PC-3 (cell line): ENCODE results near the gene ENPP3. TPM values are rescaled to one million over a fixed set of nuclear protein-coding genes. Genes with fewer than 3 reads are reported as not detected.

Experiments used
- ATAC-seq: fragments of 200-7000 bp; cut with Tn5 transposase; 2 replicates; pipeline ENCODE4 v1.9.1; 2020; ENCODE audit warnings: mild to moderate bottlenecking, moderate library complexity
- BruUV-seq: library from RNA; stranded (reverse); fragments of 400-500 nt; replicated peaks from 2 replicates; lab custom pipeline; 2021; lab: Mats Ljungman, UMichigan
- CTCF ChIA-PET: fragments of 300-600 bp; sonication (Branson Sonifier 250); formaldehyde crosslinking; loops from one replicate; lab custom pipeline; 2022; ENCODE audit warnings: antibody characterized with exemption; lab: Charles Lee
- POLR2A ChIA-PET: fragments of 300-600 bp; sonication (Branson Sonifier 250); formaldehyde crosslinking; loops from one replicate; lab custom pipeline; 2022; ENCODE audit warnings: antibody characterized with exemption; ENCODE audit not compliant: unreplicated experiment; lab: Charles Lee
- DNase-seq: peaks from one replicate; pipeline ENCODE4 v3.0.0-alpha.2; 2015
- H2AFZ ChIP-seq: fragments of 300-600 bp; sonication (generic); 2 replicates; pipeline ENCODE4 v1.6.0; 2016; ENCODE audit warnings: antibody characterized with exemption, low read length
- H3F3A ChIP-seq: fragments of 300-600 bp; sonication (generic); one replicate; pipeline ENCODE4 v1.6.0; 2017; ENCODE audit warnings: antibody characterized with exemption, low read length, control low read depth, mild to moderate bottlenecking; ENCODE audit not compliant: unreplicated experiment
- H3K27ac ChIP-seq: fragments of 300-600 bp; sonication (generic); 2 replicates; pipeline ENCODE4 v1.5.1; 2016; ENCODE audit warnings: mild to moderate bottlenecking, low read length
- H3K27me3 ChIP-seq: fragments of 300-600 bp; sonication (generic); 2 replicates; pipeline ENCODE4 v1.6.1; 2016; ENCODE audit warnings: low read length, mixed read lengths
- H3K36me3 ChIP-seq: fragments of 300-600 bp; sonication (generic); 2 replicates; pipeline ENCODE4 v1.6.1; 2016; ENCODE audit warnings: low read depth, mixed run types, low read length, mixed read lengths
- H3K4me1 ChIP-seq: fragments of 300-600 bp; sonication (generic); 2 replicates; pipeline ENCODE4 v1.5.1; 2016; ENCODE audit warnings: low read length; ENCODE audit not compliant: insufficient read depth
- H3K4me2 ChIP-seq: fragments of 300-600 bp; sonication (generic); 2 replicates; pipeline ENCODE4 v1.6.0; 2016; ENCODE audit warnings: low read length
- H3K4me3 ChIP-seq: fragments of 300-600 bp; sonication (generic); 2 replicates; pipeline ENCODE4 v1.5.1; 2016; ENCODE audit warnings: mild to moderate bottlenecking, low read length, mixed read lengths
- H3K79me2 ChIP-seq: fragments of 300-600 bp; sonication (generic); 2 replicates; pipeline ENCODE4 v1.6.1; 2017; ENCODE audit warnings: low read length, mixed read lengths
- H3K9ac ChIP-seq: fragments of 300-600 bp; sonication (generic); 2 replicates; pipeline ENCODE4 v1.6.0; 2016; ENCODE audit warnings: mild to moderate bottlenecking, low read length
- H3K9me2 ChIP-seq: fragments of 300-600 bp; sonication (generic); replicated peaks from 2 replicates; pipeline ENCODE4 v1.6.1; 2016; ENCODE audit warnings: mixed run types, low read length, mixed read lengths
- H3K9me3 ChIP-seq: fragments of 300-600 bp; sonication (generic); 2 replicates; pipeline ENCODE4 v1.6.1; 2016; ENCODE audit warnings: low read length, mixed read lengths
- H4K20me1 ChIP-seq: fragments of 300-600 bp; sonication (generic); 2 replicates; pipeline ENCODE4 v1.6.1; 2016; ENCODE audit warnings: low read length, mixed read lengths
- CTCF ChIP-seq: fragments of 300-600 bp; sonication (generic); conservative IDR thresholded peaks from 2 replicates; pipeline ENCODE4 v1.5.1; 2017; ENCODE audit warnings: antibody characterized with exemption, low read depth, mild to moderate bottlenecking, low read length
- EZH2 ChIP-seq: fragments of 300-600 bp; sonication (generic); IDR thresholded peaks from one replicate; pipeline ENCODE4 v1.6.1; 2017; ENCODE audit warnings: antibody characterized with exemption, mild to moderate bottlenecking, low read length; ENCODE audit not compliant: unreplicated experiment
- EZH2phosphoT487 ChIP-seq: fragments of 300-600 bp; sonication (generic); IDR thresholded peaks from 2 replicates; pipeline ENCODE4 v1.6.1; 2018; ENCODE audit warnings: mild to moderate bottlenecking, antibody characterized with exemption, low read length, borderline replicate concordance
- intact Hi-C: fragments of 100-400 bp; cut with micrococcal nuclease; formaldehyde crosslinking; loops from 2 replicates; pipeline ENCODE4 v1.9.0; 2023
- total RNA-seq: library from RNA; depleted of rRNA; stranded (reverse); fragments of >200 nt; gene quantifications from 2 replicates; pipeline ENCODE4 v1.2.3, GENCODE V29; 2014

Gene ENPP3
- total RNA-seq, 1 experiment from 2014 or later: 0.18 TPM

- ChIA-PET CTCF (no interaction called here), POLR2A (no interaction called here)
- no peak for DNase-seq
Observed at GRCh38 chr6:131741688-131742393, 104.7 kb downstream of the ENPP3 start.

GRCh38 chr6:131744432-131745287 lies 107.6 kb downstream of the ENPP3 start:
- no TSS peak for BruUV-seq
- no peak for TF ChIP-seq CTCF
- TF ChIP-seq EZH2: no peak
- TF ChIP-seq EZH2phosphoT487: no peak

More at GRCh38 chr6:131741688-131742393, 104.7 kb downstream of the ENPP3 start:
- Histone ChIP-seq H3K79me2 (no peaks in the 10 kb centered on the region), H3K9me2 (no peaks in the 10 kb centered on the region), H3F3A (no peaks in the 10 kb centered on the region), H3K4me1 (peaks cover 4% of the 10 kb centered on the region; the same call in 1 of the 2 replicates), H3K4me2 (no peak overlapping the region), H2AFZ (no peak overlapping the region), H3K36me3 (no peaks in the 10 kb centered on the region), H3K4me3 (no peak overlapping the region), H4K20me1 (no peaks in the 10 kb centered on the region), H3K9ac (no peak overlapping the region), H3K9me3 (no peaks in the 10 kb centered on the region), H3K27me3 (no peaks in the 10 kb centered on the region), H3K27ac (no peak overlapping the region)
- no TSS peak for BruUV-seq
- ATAC-seq: no peak
- intact Hi-C loops: no loop called here
- no peak for TF ChIP-seq EZH2phosphoT487
- TF ChIP-seq CTCF: no peak
- no peak for TF ChIP-seq EZH2

More at GRCh38 chr6:131744432-131745287, 107.6 kb downstream of the ENPP3 start:
- Histone ChIP-seq H3K79me2 (no peaks in the 10 kb centered on the region), H3K27me3 (no peaks in the 10 kb centered on the region), H3K27ac (no peak overlapping the region), H3K4me1 (peaks cover 4% of the 10 kb centered on the region; the same call in 1 of the 2 replicates), H3K4me3 (no peak overlapping the region), H2AFZ (no peak overlapping the region), H4K20me1 (no peaks in the 10 kb centered on the region), H3K36me3 (no peaks in the 10 kb centered on the region), H3K9me3 (no peaks in the 10 kb centered on the region), H3F3A (no peaks in the 10 kb centered on the region), H3K9ac (no peak overlapping the region), H3K4me2 (no peak overlapping the region), H3K9me2 (no peaks in the 10 kb centered on the region)
- DNase-seq (peak; percentile 16), ATAC-seq (no peak)
- intact Hi-C loops: no loop called here
- POLR2A ChIA-PET: no interaction called here
- CTCF ChIA-PET: interaction anchor here (0.6 kb wide), 1 partner anchor 165 kb away, joined by 3 read pairs; no protein-coding TSS in a partner anchor
